MCF 10A (cell line): Measurements from ENCODE around the gene LIF. TPM values are rescaled to one million over a fixed set of nuclear protein-coding genes. Genes with fewer than 3 reads are reported as not detected.

ENCODE experiments used
- BruUV-seq: library from RNA; stranded (reverse); fragments of 400-500 nt; replicated peaks from 2 replicates; lab custom pipeline; 2021; lab: Mats Ljungman, UMichigan
- CTCF ChIA-PET: fragments of 300-600 bp; sonication (Branson Sonifier 250); formaldehyde crosslinking; extraction: SDS; loops from one replicate; lab custom pipeline; 2021; ENCODE audit warnings: antibody characterized with exemption, inconsistent platforms; lab: Yijun Ruan, JAX
- POLR2A ChIA-PET: fragments of 300-600, 350-650 bp; sonication (Branson Sonifier 250); formaldehyde crosslinking; extraction: SDS; loops from one replicate; lab custom pipeline; 2020; ENCODE audit warnings: antibody characterized with exemption, inconsistent platforms; lab: Yijun Ruan, JAX
- DNase-seq: peaks from one replicate; pipeline ENCODE4 v3.0.0-alpha.2; 2018; ENCODE audit not compliant: unreplicated experiment
- H3K27ac Mint-ChIP-seq: one replicate; pipeline ENCODE4 v1.8.0; 2022; ENCODE audit warnings: mild to moderate bottlenecking, low read depth, mixed read lengths; ENCODE audit not compliant: unreplicated experiment
- H3K27me3 Mint-ChIP-seq: one replicate; pipeline ENCODE4 v1.8.0; 2022; ENCODE audit warnings: mixed read lengths; ENCODE audit not compliant: insufficient read depth, unreplicated experiment
- H3K36me3 Mint-ChIP-seq: one replicate; pipeline ENCODE4 v1.8.0; 2022; ENCODE audit warnings: mild to moderate bottlenecking, moderate library complexity, mixed read lengths; ENCODE audit not compliant: insufficient read depth, unreplicated experiment
- H3K4me1 Mint-ChIP-seq: one replicate; pipeline ENCODE4 v1.8.0; 2022; ENCODE audit warnings: mixed read lengths; ENCODE audit not compliant: insufficient read depth, unreplicated experiment
- H3K4me3 Mint-ChIP-seq: one replicate; pipeline ENCODE4 v1.8.0; 2022; ENCODE audit warnings: mild to moderate bottlenecking, moderate library complexity, mixed read lengths; ENCODE audit not compliant: unreplicated experiment
- H3K9me3 Mint-ChIP-seq: one replicate; pipeline ENCODE4 v1.8.0; 2022; ENCODE audit warnings: mixed read lengths; ENCODE audit not compliant: unreplicated experiment
- CTCF ChIP-seq: fragments of 200-600 bp; IDR thresholded peaks from one replicate; pipeline ENCODE4 v1.8.0; 2022; ENCODE audit warnings: antibody characterized with exemption, mild to moderate bottlenecking; ENCODE audit not compliant: unreplicated experiment
- intact Hi-C: fragments of 100-400 bp; cut with micrococcal nuclease; formaldehyde crosslinking; loops from 2 replicates; pipeline ENCODE4 v1.14.1; 2022
- total RNA-seq: library from RNA; stranded (reverse); gene quantifications from 2 replicates; pipeline ENCODE4 v1.2.3, GENCODE V29; 2022

Gene LIF
- total RNA-seq, 1 experiment from 2014 or later, result 19.3 TPM

GRCh38 chr22:30267382-30268302 is 21.1 kb upstream of the LIF start:
- BruUV-seq, result no TSS peak
- no peak overlapping the region for H3K27ac Mint-ChIP-seq
- DNase-seq, result no peak
- CTCF ChIA-PET, result interaction anchor here (0.8 to 1.5 kb wide), 3 partner anchors 12 to 159 kb away, joined by 3 to 9 read pairs (median 7); partner anchors contain the start of gene CASTOR1
- no peaks in the 10 kb centered on the region for H3K27me3 Mint-ChIP-seq
- intact Hi-C loops, result no loop called here
- TF ChIP-seq CTCF, result no peak
- POLR2A ChIA-PET, result interaction anchor here (0.9 kb wide), 1 partner anchor 17 kb away, joined by 3 read pairs; no protein-coding TSS in a partner anchor
- no peaks in the 10 kb centered on the region for H3K9me3 Mint-ChIP-seq
- no peaks in the 10 kb centered on the region for H3K36me3 Mint-ChIP-seq
- H3K4me1 Mint-ChIP-seq, result peaks cover 6% of the 10 kb centered on the region
- no peak overlapping the region for H3K4me3 Mint-ChIP-seq

GRCh38 chr22:30266445-30267381 is 20.2 kb upstream of the LIF start, which contains the start of gene OSM:
OSM (minus strand) TSS chr22:30266851; CDS start chr22:30266799, 52 bp downstream.
- Mint-ChIP-seq H3K4me3 (no peak within 1 kb of the TSS), H3K36me3 (no peaks in the 10 kb centered on the region), H3K27ac (no peak within 1 kb of the TSS), H3K27me3 (no peaks in the 10 kb centered on the region), H3K9me3 (no peaks in the 10 kb centered on the region), H3K4me1 (peaks cover 6% of the 10 kb centered on the region)
- no peak for DNase-seq
- BruUV-seq, result no TSS peak
- intact Hi-C loops, result no loop called here
- CTCF ChIA-PET, result interaction anchor here (0.8 kb wide), 1 partner anchor 158 kb away, joined by 3 read pairs; no protein-coding TSS in a partner anchor
- POLR2A ChIA-PET, result no interaction called here
- no peak for TF ChIP-seq CTCF

GRCh38 chr22:30265823-30266444 is 19.4 kb upstream of the LIF start:
- no peaks in the 10 kb centered on the region for H3K27me3 Mint-ChIP-seq
- ChIA-PET CTCF (interaction anchor here (3.6 kb wide), 1 partner anchor 20 kb away, joined by 18 read pairs; no protein-coding TSS in a partner anchor), POLR2A (no interaction called here)
- no TSS peak for BruUV-seq
- no peak overlapping the region for H3K4me3 Mint-ChIP-seq
- H3K36me3 Mint-ChIP-seq, result no peaks in the 10 kb centered on the region
- peaks cover 6% of the 10 kb centered on the region for H3K4me1 Mint-ChIP-seq
- DNase-seq, result no peak
- no peak overlapping the region for H3K27ac Mint-ChIP-seq
- intact Hi-C loops, result no loop called here
- TF ChIP-seq CTCF, result no peak
- H3K9me3 Mint-ChIP-seq, result no peaks in the 10 kb centered on the region
